SJSA1 (cell line): ENCODE results near the gene SLAMF7. TPM values are rescaled to one million over a fixed set of nuclear protein-coding genes. Genes with fewer than 3 reads are reported as not detected.
"Not testable (repeated sequence)": the region's sequence is repeated elsewhere in the genome, so short reads cannot be mapped to it uniquely, and the experiment has no call there.

Experiments used
- DNase-seq, 2 experiments: peaks; one replicate each; pipeline ENCODE4 v3.0.0-alpha.2; 2015 to 2020; ENCODE audit warnings: low spot score in 2 of 2, low read depth in 1 of 2
- H3K27ac ChIP-seq: fragments of 250-450 bp; sonication (Bioruptor Pico); 2 replicates; pipeline ENCODE4 v1.5.1; 2020; ENCODE audit warnings: mild to moderate bottlenecking, moderate library complexity
- H3K27me3 ChIP-seq: fragments of 250-450 bp; sonication (Bioruptor Pico); replicated peaks from 2 replicates; pipeline ENCODE4 v1.5.1; 2020; ENCODE audit warnings: mild to moderate bottlenecking, moderate library complexity
- H3K36me3 ChIP-seq: fragments of 250-450 bp; sonication (Bioruptor Pico); 2 replicates; pipeline ENCODE4 v1.5.1; 2020; ENCODE audit warnings: mild to moderate bottlenecking
- H3K4me1 ChIP-seq: fragments of 250-450 bp; sonication (Bioruptor Pico); replicated peaks from 2 replicates; pipeline ENCODE4 v1.6.1; 2021; ENCODE audit warnings: mild to moderate bottlenecking
- H3K4me3 ChIP-seq: fragments of 250-450 bp; sonication (Bioruptor Pico); 2 replicates; pipeline ENCODE4 v1.5.1; 2020; ENCODE audit warnings: mild to moderate bottlenecking
- H3K9me3 ChIP-seq: fragments of 250-450 bp; sonication (Bioruptor Pico); replicated peaks from 2 replicates; pipeline ENCODE4 v1.5.1; 2020; ENCODE audit warnings: mild to moderate bottlenecking
- total RNA-seq: library from RNA; depleted of rRNA; stranded (reverse); fragments of >200 nt; shearing (Covaris generic); gene quantifications from 2 replicates; pipeline ENCODE4 v1.2.3, GENCODE V29; 2014

The SLAMF7 gene
- total RNA-seq, 1 experiment from 2014 or later = not detected

DNA sequence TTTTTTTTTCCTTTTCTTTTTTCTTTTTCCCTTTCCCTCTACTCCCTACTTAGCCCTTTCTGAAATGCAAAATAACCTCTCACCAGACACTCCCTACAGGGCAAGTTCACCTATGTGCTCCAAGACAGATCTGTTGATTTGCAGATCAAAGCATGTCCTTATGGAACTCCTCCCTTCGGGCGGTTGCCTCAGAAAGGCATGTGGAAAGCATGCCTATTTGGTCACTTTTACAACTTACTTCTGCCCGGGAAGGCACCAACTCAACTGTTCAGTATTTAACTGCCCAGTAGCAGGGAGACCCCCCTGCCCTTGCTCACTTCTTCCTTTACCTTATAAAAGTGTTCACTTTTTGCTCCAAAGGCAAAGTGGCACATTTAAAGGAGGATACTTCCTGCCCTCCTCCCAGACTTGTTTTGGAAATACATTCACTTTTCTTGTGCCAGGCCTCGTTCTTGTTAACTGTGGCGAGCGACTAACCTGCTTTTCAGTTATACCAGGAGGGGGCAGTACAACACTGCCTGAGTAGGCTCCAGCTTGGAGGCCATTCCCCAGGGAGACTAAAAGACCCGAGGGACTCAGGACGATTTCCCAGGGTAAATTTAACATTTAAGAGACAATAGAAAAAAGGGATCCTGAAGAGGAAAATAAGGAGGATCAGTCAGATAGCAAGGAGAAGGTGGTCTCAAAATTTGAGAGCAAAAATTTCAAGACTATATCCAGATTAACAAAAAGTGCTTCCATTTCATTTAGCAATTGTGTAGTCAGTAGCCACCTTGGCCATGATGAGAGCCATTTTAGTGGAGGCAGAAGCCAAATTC is 12.3 kb upstream of the SLAMF7 start:
- Histone ChIP-seq H3K27me3 (0 out of 2 replicates have a peak, but pooled peaks cover 5% of the 10 kb centered on the region), H3K27ac (no peak overlapping the region), H3K4me3 (no peak overlapping the region), H3K9me3 (no peaks in the 10 kb centered on the region), H3K4me1 (no peaks in the 10 kb centered on the region), H3K36me3 (no peaks in the 10 kb centered on the region)
- DNase-seq = peak in 1 of 2 experiments; percentile 32

DNA sequence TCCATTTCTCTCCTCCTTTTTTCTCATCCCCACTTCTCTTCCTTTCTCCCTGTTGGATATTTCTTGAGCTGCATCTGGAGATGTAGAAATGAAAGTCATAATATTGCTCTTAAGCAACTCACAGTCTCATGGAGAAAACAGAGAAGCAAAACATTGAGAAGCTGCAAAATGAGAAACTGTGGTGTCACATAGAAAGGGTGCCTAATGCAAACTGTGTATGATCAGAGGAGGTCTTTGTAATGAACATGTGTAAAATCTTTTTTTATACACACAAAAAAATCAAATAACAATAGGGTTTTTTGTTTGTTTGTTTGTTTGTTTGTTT is 11.8 kb upstream of the SLAMF7 start:
- Histone ChIP-seq H3K27ac (no peak overlapping the region), H3K27me3 (0 out of 2 replicates have a peak, but pooled peaks cover 5% of the 10 kb centered on the region), H3K9me3 (no peaks in the 10 kb centered on the region), H3K36me3 (no peaks in the 10 kb centered on the region), H3K4me3 (no peak overlapping the region), H3K4me1 (no peaks in the 10 kb centered on the region)
- no peak for DNase-seq

DNA sequence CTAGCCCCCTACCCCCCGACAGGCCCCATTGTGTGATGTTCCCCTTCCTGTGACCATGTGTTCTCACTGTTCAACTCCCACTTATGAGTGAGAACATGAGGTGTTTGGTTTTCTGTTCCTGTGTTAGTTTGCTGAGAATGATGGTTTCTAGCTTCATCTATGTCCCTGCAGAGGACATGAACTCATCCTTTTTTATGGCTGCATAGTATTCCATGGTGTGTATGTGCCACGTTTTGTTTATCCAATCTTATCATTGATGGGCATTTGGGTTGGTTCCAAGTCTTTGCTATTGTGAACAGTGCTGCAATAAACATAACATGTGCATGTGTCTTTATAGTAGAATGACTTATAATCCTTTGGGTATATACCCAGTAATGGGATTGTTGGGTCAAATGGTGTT is 7.5 kb upstream of the SLAMF7 start:
- not testable (repeated sequence) for H3K4me1 ChIP-seq, H3K27ac ChIP-seq, DNase-seq, H3K36me3 ChIP-seq, H3K27me3 ChIP-seq, H3K9me3 ChIP-seq, H3K4me3 ChIP-seq

DNA sequence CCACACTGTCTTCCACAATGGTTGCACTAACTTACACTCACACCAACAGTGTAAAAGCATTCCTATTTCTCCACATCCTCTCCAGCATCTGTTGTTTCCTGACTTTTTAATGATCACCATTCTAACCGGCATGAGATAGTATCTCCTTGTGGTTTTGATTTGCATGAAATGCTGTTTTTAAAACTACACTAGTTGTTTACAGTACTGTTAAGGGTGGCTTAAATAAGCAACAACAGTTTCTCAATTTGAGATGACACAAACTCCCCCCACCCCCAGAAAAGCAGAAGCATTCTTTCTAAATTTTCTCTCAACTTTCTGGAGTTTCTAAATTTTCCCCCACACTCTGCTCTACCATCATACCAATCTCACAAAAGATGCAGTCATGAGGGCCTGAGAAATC is 7.1 kb upstream of the SLAMF7 start:
- Histone ChIP-seq H3K4me1 (no peaks in the 10 kb centered on the region), H3K9me3 (no peaks in the 10 kb centered on the region), H3K36me3 (no peaks in the 10 kb centered on the region), H3K27me3 (no peaks in the 10 kb centered on the region), H3K27ac (no peak overlapping the region), H3K4me3 (no peak overlapping the region)
- no peak for DNase-seq

- H3K4me3 ChIP-seq = no peak overlapping the region
- H3K27ac ChIP-seq = no peak overlapping the region
- H3K36me3 ChIP-seq = no peaks in the 10 kb centered on the region
- H3K27me3 ChIP-seq = no peaks in the 10 kb centered on the region
- DNase-seq = no peak
- no peaks in the 10 kb centered on the region for H3K9me3 ChIP-seq
- no peaks in the 10 kb centered on the region for H3K4me1 ChIP-seq
These were observed 5.1 kb upstream of the SLAMF7 start for GRCh38 chr1:160733898-160734297.

GRCh38 chr1:160734301-160734700 is 4.7 kb upstream of the SLAMF7 start:
- no peaks in the 10 kb centered on the region for H3K27me3 ChIP-seq
- no peak for DNase-seq

GRCh38 chr1:160738271-160738670 is 776 bp upstream of the SLAMF7 start:
- no peak overlapping the region for H3K27ac ChIP-seq
- H3K9me3 ChIP-seq = no peaks in the 10 kb centered on the region
- no peaks in the 10 kb centered on the region for H3K27me3 ChIP-seq
- no peaks in the 10 kb centered on the region for H3K4me1 ChIP-seq
- H3K4me3 ChIP-seq = no peak overlapping the region
- no peaks in the 10 kb centered on the region for H3K36me3 ChIP-seq
- DNase-seq = no peak

More at GRCh38 chr1:160734301-160734700, 4.7 kb upstream of the SLAMF7 start:
- Histone ChIP-seq H3K36me3 (no peaks in the 10 kb centered on the region), H3K4me1 (no peaks in the 10 kb centered on the region), H3K27ac (no peak overlapping the region), H3K4me3 (no peak overlapping the region), H3K9me3 (no peaks in the 10 kb centered on the region)

DNA sequence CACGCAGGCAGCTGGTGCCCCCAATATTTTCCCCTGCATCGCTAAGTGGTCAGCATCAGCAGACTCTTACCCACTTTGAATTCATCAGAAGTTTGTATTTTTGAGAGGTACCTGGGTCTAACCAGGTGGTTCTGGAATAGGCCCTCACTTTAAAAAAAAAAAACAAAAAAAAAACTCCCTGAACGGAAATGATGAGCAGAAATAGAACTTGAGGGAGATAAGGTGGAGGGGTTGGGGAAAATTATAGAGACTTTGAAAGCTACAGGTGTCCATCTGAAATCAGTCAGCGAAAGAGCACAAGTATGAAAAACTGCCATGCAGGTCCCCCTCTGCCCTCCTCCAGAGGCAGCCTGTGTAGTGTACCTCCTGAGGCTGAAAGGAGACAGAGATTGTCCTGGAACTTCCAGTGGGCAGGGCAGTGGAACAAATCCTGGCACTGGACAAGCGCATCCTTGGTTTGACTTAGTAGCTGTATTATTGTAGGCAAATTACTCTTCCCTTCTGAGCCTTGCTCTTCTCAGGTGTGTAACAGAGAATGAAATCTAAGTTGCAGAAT is 1.2 kb downstream of the SLAMF7 start:
- H3K36me3 ChIP-seq = no peaks in the 10 kb centered on the region
- no peaks in the 10 kb centered on the region for H3K4me1 ChIP-seq
- H3K9me3 ChIP-seq = no peaks in the 10 kb centered on the region
- no peaks in the 10 kb centered on the region for H3K27me3 ChIP-seq
- no peak overlapping the region for H3K4me3 ChIP-seq
- H3K27ac ChIP-seq = no peak overlapping the region
- no peak for DNase-seq

DNA sequence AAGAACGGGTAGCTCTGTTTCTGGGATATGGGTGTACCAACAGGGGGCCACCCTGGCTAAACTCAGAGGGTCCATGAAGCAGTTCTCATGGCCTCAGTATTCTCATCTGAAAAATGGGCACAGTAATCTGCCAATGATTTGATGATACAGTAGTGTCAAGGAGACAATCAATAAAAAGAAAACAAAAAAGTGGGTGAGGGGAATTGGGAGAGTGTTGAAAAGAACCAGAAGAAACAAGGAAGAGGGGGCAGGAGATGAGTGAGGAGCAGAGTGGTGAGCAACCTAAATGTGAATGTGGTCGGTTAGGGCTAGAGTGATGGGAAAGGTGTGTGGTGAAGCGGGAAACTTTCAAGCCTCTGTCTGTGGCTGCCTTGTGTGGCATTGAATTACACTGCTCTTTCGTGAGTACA is 2.0 kb downstream of the SLAMF7 start:
- Histone ChIP-seq H3K9me3 (no peaks in the 10 kb centered on the region), H3K36me3 (no peaks in the 10 kb centered on the region), H3K27me3 (peaks cover 5% of the 10 kb centered on the region; the same call in 1 of the 2 replicates), H3K27ac (no peak overlapping the region), H3K4me3 (no peak overlapping the region), H3K4me1 (no peaks in the 10 kb centered on the region)
- no peak for DNase-seq

DNA sequence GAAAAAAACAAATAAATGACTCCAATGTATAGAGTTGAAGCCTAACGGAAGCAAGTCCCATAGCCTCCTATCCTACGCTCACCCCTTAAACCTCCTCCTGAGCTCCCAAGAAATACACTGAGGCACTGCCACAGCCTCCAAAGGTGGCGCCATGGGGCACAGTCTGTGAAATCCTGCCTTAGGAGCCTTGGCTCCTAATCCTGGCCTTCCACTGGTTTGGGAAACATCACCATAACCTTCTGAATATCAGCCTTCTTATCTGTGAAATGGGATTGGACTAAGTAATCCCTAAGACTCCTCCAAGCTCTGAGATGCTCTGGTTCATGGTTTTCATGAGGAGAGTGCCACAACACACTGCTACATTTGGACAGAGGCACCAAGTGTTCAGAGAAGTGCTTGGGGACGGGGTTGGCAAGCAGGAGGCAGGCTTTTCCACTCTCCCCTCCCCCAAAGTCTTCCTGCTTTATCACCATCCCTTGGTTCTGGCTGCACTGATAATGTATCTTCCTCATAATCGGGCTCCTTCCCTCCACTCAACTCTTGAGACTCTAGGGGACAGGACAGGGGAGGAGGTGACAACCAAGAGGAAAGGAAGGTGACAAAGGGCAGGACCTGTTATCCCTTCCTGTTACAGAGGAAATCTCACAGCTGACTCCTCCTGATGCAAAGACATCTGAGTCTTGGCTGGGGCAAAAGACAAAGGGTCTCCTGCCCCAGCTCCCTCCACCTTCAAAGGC is 2.7 kb downstream of the SLAMF7 start:
- H3K27me3 ChIP-seq = peaks cover 9% of the 10 kb centered on the region; the same call in 1 of the 2 replicates
- no peaks in the 10 kb centered on the region for H3K9me3 ChIP-seq
- no peak overlapping the region for H3K27ac ChIP-seq
- H3K4me1 ChIP-seq = no peaks in the 10 kb centered on the region
- no peak overlapping the region for H3K4me3 ChIP-seq
- no peak for DNase-seq
- H3K36me3 ChIP-seq = no peaks in the 10 kb centered on the region

- no peaks in the 10 kb centered on the region for H3K9me3 ChIP-seq
- H3K4me3 ChIP-seq = no peak overlapping the region
- H3K27ac ChIP-seq = no peak overlapping the region
- no peaks in the 10 kb centered on the region for H3K36me3 ChIP-seq
- DNase-seq = no peak
- no peaks in the 10 kb centered on the region for H3K4me1 ChIP-seq
- peaks cover 9% of the 10 kb centered on the region; the same call in 1 of the 2 replicates for H3K27me3 ChIP-seq
These were observed 3.5 kb downstream of the SLAMF7 start for GRCh38 chr1:160742428-160743127.

GRCh38 chr1:160743266-160743665 is 4.2 kb downstream of the SLAMF7 start:
- Histone ChIP-seq H3K27ac (no peak overlapping the region), H3K36me3 (no peaks in the 10 kb centered on the region), H3K4me1 (no peaks in the 10 kb centered on the region), H3K27me3 (peaks cover 9% of the 10 kb centered on the region; the same call in 1 of the 2 replicates), H3K9me3 (no peaks in the 10 kb centered on the region), H3K4me3 (no peak overlapping the region)
- no peak for DNase-seq

GRCh38 chr1:160744199-160744851 is 5.3 kb downstream of the SLAMF7 start:
- H3K4me1 ChIP-seq = no peaks in the 10 kb centered on the region
- no peak overlapping the region for H3K4me3 ChIP-seq
- no peak overlapping the region for H3K27ac ChIP-seq
- H3K9me3 ChIP-seq = no peaks in the 10 kb centered on the region
- no peak for DNase-seq
- H3K27me3 ChIP-seq = peaks cover 9% of the 10 kb centered on the region; the same call in 1 of the 2 replicates
- H3K36me3 ChIP-seq = no peaks in the 10 kb centered on the region
